ENCODE measurements around the gene DYNC1H1.

DNA sequence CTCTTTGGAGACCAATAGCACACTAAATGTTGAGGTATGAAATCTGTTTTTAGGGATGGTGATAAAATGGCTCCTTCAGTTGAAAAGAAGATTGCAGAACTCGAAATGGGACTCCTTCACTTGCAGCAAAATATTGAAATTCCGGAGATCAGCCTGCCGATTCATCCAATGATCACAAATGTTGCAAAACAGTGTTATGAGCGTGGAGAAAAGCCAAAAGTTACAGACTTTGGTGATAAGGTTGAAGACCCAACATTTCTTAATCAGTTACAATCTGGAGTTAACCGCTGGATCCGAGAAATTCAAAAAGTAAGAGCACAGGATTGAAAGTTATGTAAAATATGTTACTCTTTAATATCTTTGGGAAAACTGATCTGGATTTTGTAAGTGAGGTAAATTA, 15.3 kb downstream of the DYNC1H1 start:
- TF ChIP-seq, protein P1, sequence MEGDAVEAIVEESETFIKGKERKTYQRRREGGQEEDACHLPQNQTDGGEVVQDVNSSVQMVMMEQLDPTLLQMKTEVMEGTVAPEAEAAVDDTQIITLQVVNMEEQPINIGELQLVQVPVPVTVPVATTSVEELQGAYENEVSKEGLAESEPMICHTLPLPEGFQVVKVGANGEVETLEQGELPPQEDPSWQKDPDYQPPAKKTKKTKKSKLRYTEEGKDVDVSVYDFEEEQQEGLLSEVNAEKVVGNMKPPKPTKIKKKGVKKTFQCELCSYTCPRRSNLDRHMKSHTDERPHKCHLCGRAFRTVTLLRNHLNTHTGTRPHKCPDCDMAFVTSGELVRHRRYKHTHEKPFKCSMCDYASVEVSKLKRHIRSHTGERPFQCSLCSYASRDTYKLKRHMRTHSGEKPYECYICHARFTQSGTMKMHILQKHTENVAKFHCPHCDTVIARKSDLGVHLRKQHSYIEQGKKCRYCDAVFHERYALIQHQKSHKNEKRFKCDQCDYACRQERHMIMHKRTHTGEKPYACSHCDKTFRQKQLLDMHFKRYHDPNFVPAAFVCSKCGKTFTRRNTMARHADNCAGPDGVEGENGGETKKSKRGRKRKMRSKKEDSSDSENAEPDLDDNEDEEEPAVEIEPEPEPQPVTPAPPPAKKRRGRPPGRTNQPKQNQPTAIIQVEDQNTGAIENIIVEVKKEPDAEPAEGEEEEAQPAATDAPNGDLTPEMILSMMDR (IDR thresholded peaks at IDR 0.05): no peak
- TF ChIP-seq POLR2A (IDR thresholded peaks at IDR 0.05) (no peak), POLR2AphosphoS5 (IDR thresholded peaks at IDR 0.05) (no peak)
